Liver (tissue), 9 donors: ENCODE results near the gene IL17RB. TPM values are rescaled to one million over a fixed set of nuclear protein-coding genes. Genes with fewer than 3 reads are reported as not detected.

Experiments used
- DNase-seq: peaks from one replicate; pipeline ENCODE4 v3.0.0-alpha.2; 2017; ENCODE audit warnings: low spot score
- H3K27ac ChIP-seq, 2 donors: one replicate each; pipeline ENCODE4 v1.7.0; 2013; ENCODE audit warnings: inconsistent platforms in 2 of 2, low read length in 2 of 2, control low read depth in 1 of 2, low read depth in 1 of 2, mild to moderate bottlenecking in 1 of 2
- H3K27me3 ChIP-seq, 4 donors: one replicate each; pipeline versions ENCODE4 v1.6.1 to v1.7.0; 2013; ENCODE audit warnings: low read length in 3 of 4, inconsistent platforms in 1 of 4, mild to moderate bottlenecking in 1 of 4, moderate library complexity in 1 of 4; ENCODE audit not compliant: control insufficient read depth in 4 of 4, insufficient read depth in 4 of 4
- H3K36me3 ChIP-seq, 4 donors: one replicate each; pipeline versions ENCODE4 v1.6.1 to v1.7.0; 2013; ENCODE audit warnings: low read length in 3 of 4, mild to moderate bottlenecking in 3 of 4, low read depth in 1 of 4, moderate library complexity in 1 of 4; ENCODE audit not compliant: control insufficient read depth in 4 of 4, insufficient read depth in 3 of 4
- H3K4me1 ChIP-seq, 4 donors: one replicate each; pipeline versions ENCODE4 v1.6.1 to v1.7.0; 2013; ENCODE audit warnings: low read length in 3 of 4, mild to moderate bottlenecking in 3 of 4, moderate library complexity in 1 of 4; ENCODE audit not compliant: control insufficient read depth in 4 of 4, insufficient read depth in 4 of 4
- H3K4me3 ChIP-seq, 3 donors: one replicate each; pipeline versions ENCODE4 v1.6.1 to v1.7.0; 2013; ENCODE audit warnings: low read length in 3 of 3, control low read depth in 1 of 3, low read depth in 1 of 3, mild to moderate bottlenecking in 1 of 3
- H3K9ac ChIP-seq, 2 donors: one replicate each; pipeline ENCODE4 v1.7.0; 2013; ENCODE audit warnings: low read length in 2 of 2, mild to moderate bottlenecking in 2 of 2, moderate library complexity in 2 of 2, control low read depth in 1 of 2, low read depth in 1 of 2
- H3K9me3 ChIP-seq, 4 donors: one replicate each; pipeline versions ENCODE4 v1.6.1 to v1.7.0; 2013; ENCODE audit warnings: low read length in 3 of 4; ENCODE audit not compliant: control insufficient read depth in 4 of 4
- CTCF ChIP-seq: fragments of 150-350 bp; IDR thresholded peaks from 2 replicates; pipeline ENCODE4 v1.5.1; 2017; ENCODE audit warnings: improper control_type of control experiment, low read depth, low read length; ENCODE audit not compliant: missing input control
- EGR1 ChIP-seq, 2 donors: IDR thresholded peaks; 2 replicates each; pipeline ENCODE4 v1.6.1; 2016 to 2018; ENCODE audit warnings: antibody characterized with exemption in 2 of 2, low read depth in 2 of 2
- GABPA ChIP-seq, 2 donors: IDR thresholded peaks in 1 of 2; conservative IDR thresholded peaks in 1 of 2; 2 replicates each; pipeline ENCODE4 v1.6.1; 2016; ENCODE audit warnings: antibody characterized with exemption in 2 of 2, mild to moderate bottlenecking in 1 of 2, moderate library complexity in 1 of 2
- HNF4A ChIP-seq, 2 donors: conservative IDR thresholded peaks; 2 replicates each; pipeline ENCODE4 v1.6.1; 2016; ENCODE audit warnings: antibody characterized with exemption in 2 of 2, mild to moderate bottlenecking in 2 of 2
- JUND ChIP-seq, 2 donors: IDR thresholded peaks; 2 replicates each; pipeline ENCODE4 v1.6.1; 2016; ENCODE audit warnings: antibody characterized with exemption in 2 of 2
- MAX ChIP-seq: IDR thresholded peaks from 2 replicates; pipeline ENCODE4 v1.6.1; 2016; ENCODE audit warnings: antibody characterized with exemption
- NR2F2 ChIP-seq: IDR thresholded peaks from 2 replicates; pipeline ENCODE4 v1.6.1; 2016; ENCODE audit warnings: antibody characterized with exemption
- RAD21 ChIP-seq, 2 donors: IDR thresholded peaks; 2 replicates each; pipeline ENCODE4 v1.6.1; 2016; ENCODE audit warnings: antibody characterized with exemption in 2 of 2, mild to moderate bottlenecking in 2 of 2
- RXRA ChIP-seq, 2 donors: IDR thresholded peaks; 2 replicates each; pipeline ENCODE4 v1.6.1; 2017 to 2018; ENCODE audit warnings: antibody characterized with exemption in 2 of 2, mild to moderate bottlenecking in 1 of 2
- SP1 ChIP-seq: IDR thresholded peaks from 2 replicates; pipeline ENCODE4 v1.6.1; 2018; ENCODE audit warnings: antibody characterized with exemption, mild to moderate bottlenecking
- TAF1 ChIP-seq: conservative IDR thresholded peaks from 2 replicates; pipeline ENCODE4 v1.6.1; 2016; ENCODE audit warnings: antibody characterized with exemption, mild to moderate bottlenecking
- YY1 ChIP-seq: IDR thresholded peaks from 2 replicates; pipeline ENCODE4 v1.6.1; 2016; ENCODE audit warnings: antibody characterized with exemption, mild to moderate bottlenecking
- WGBS: extraction: QIAGEN DNeasy Blood & Tissue Kit; methylation state at CpG from one replicate; pipeline ENCODE4 v1.1.7; 2013; 5-methylcytosine and 5-hydroxymethylcytosine counted together
- polyA plus RNA-seq, 2 donors: library from polyadenylated mRNA; stranded (reverse) in 1 of 2; unstranded in 1 of 2; fragments of 200-250 nt in 1 of 2; fragments of >200 nt in 1 of 2; fragmentation: Nextera tagmentation in 1 of 2; extraction: Ambion mirVana in 1 of 2; gene quantifications; one replicate each; pipeline versions ENCODE4 v1.2.1 to v1.2.3, GENCODE V29; 2013 to 2015
- total RNA-seq, 2 donors: library from RNA; depleted of rRNA; stranded (reverse); fragments of >200 nt; gene quantifications; one replicate each; pipeline ENCODE4 v1.2.3, GENCODE V29; 2014
- TF ChIP-seq, protein P1 (sequence below): IDR thresholded peaks from 2 replicates; pipeline ENCODE4 v1.6.1; 2016; ENCODE audit warnings: antibody characterized with exemption
- TF ChIP-seq, protein P2 (sequence below): IDR thresholded peaks from 2 replicates; pipeline ENCODE4 v1.6.1; 2016; ENCODE audit warnings: antibody characterized with exemption, mild to moderate bottlenecking
- donor health status: healthy.
- donor health status: healthy.
- donor health status: healthy.
- donor health status: healthy.
- donor health status: healthy.

The IL17RB gene
- total and polyA plus RNA-seq, 4 donors: 11.8 to 21.6 (median 15.8) TPM

GRCh38 chr3:53822331-53822741 is 24.0 kb upstream of the IL17RB start:
- H3K4me3 ChIP-seq: no peak overlapping the region
- peaks cover 0 to 7% (median 0%) of the 10 kb centered on the region in 4 donors for H3K4me1 ChIP-seq
- no peak for TF ChIP-seq SP1
- TF ChIP-seq MAX: no peak
- TF ChIP-seq, protein P1, sequence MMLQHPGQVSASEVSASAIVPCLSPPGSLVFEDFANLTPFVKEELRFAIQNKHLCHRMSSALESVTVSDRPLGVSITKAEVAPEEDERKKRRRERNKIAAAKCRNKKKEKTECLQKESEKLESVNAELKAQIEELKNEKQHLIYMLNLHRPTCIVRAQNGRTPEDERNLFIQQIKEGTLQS: no peak
- TF ChIP-seq EGR1 (IDR thresholded peaks at IDR 0.05; ENCODE audit: low read depth in 2 of 2): no peak
- TF ChIP-seq HNF4A (conservative IDR thresholded peaks at IDR 0.05): no peak
- no peak for TF ChIP-seq RXRA (IDR thresholded peaks at IDR 0.05)
- no peak for TF ChIP-seq CTCF
- no peak for TF ChIP-seq GABPA (IDR thresholded peaks at IDR 0.05 in 1 of 2, conservative IDR thresholded peaks at IDR 0.05 in 1 of 2)
- TF ChIP-seq NR2F2: no peak
- no peak for TF ChIP-seq JUND (IDR thresholded peaks at IDR 0.05)
- no peak for TF ChIP-seq RAD21 (IDR thresholded peaks at IDR 0.05)
- no peak for TF ChIP-seq TAF1
- no peak overlapping the region for H3K27ac ChIP-seq
- peaks cover 10 to 54% (median 34%) of the 10 kb centered on the region in 4 donors for H3K36me3 ChIP-seq
- DNase-seq: no peak
- WGBS: 90% methylated on average over 14 of the region's 14 CpGs
- no peaks in the 10 kb centered on the region for H3K27me3 ChIP-seq
- no peak overlapping the region for H3K9ac ChIP-seq
- H3K9me3 ChIP-seq: no peaks in the 10 kb centered on the region

DNA sequence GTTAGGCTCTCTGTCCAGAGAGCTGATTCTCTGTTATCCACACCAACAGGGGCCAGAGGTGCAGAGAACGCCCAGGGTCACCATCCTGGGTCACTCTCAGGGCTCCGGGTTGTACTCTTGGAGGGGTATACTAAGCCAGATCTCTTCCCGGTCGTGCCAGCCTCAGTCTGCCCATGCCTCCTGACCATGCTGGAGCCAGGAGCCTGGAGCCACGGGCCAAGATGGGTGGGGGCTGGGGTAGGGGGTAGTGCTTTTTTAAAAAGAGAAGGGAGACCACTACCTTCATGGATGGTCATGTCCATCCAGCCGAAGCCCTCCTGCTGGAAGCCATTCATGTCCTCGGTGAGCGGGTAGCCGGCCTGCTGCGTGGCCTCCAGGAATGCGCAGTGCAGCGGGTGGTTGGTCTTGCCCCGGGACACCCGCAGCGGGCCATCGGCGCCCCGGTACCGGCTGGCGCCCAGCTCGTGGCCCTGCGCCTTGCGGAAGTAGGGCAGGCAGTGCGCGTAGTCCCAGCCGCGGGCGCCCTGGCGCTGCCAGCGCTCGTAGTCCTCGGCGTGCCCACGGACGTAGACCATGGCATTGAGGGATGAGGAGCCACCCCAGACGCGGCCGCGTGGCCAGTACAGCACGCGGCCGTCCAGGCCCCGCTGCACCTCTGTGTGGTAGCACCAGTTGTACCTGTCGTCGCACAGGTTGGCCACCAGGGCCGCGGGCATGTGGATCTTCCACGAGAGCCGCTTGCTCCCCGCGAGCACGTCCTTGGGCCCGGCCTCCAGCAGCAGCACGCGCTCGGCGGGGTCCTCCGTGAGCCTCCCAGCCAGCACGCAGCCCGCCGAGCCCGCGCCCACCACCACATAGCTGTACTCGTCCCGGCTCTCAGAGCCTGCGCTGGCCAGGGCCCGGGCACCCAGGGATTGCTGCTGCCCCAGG is 23.1 kb upstream of the IL17RB start:
- H3K4me3 ChIP-seq: no peak overlapping the region
- H3K4me1 ChIP-seq: peaks cover 0 to 7% (median 0%) of the 10 kb centered on the region in 4 donors
- H3K36me3 ChIP-seq: peaks cover 6 to 45% (median 27%) of the 10 kb centered on the region in 4 donors
- no peak for DNase-seq
- no peaks in the 10 kb centered on the region for H3K27me3 ChIP-seq
- 98% methylated on average over 67 of the region's 67 CpGs for WGBS
- H3K27ac ChIP-seq: no peak overlapping the region
- TF ChIP-seq JUND (IDR thresholded peaks at IDR 0.05) (no peak), HNF4A (conservative IDR thresholded peaks at IDR 0.05) (no peak), GABPA (IDR thresholded peaks at IDR 0.05 in 1 of 2, conservative IDR thresholded peaks at IDR 0.05 in 1 of 2) (no peak), YY1 (no peak)
- TF ChIP-seq, protein P2, sequence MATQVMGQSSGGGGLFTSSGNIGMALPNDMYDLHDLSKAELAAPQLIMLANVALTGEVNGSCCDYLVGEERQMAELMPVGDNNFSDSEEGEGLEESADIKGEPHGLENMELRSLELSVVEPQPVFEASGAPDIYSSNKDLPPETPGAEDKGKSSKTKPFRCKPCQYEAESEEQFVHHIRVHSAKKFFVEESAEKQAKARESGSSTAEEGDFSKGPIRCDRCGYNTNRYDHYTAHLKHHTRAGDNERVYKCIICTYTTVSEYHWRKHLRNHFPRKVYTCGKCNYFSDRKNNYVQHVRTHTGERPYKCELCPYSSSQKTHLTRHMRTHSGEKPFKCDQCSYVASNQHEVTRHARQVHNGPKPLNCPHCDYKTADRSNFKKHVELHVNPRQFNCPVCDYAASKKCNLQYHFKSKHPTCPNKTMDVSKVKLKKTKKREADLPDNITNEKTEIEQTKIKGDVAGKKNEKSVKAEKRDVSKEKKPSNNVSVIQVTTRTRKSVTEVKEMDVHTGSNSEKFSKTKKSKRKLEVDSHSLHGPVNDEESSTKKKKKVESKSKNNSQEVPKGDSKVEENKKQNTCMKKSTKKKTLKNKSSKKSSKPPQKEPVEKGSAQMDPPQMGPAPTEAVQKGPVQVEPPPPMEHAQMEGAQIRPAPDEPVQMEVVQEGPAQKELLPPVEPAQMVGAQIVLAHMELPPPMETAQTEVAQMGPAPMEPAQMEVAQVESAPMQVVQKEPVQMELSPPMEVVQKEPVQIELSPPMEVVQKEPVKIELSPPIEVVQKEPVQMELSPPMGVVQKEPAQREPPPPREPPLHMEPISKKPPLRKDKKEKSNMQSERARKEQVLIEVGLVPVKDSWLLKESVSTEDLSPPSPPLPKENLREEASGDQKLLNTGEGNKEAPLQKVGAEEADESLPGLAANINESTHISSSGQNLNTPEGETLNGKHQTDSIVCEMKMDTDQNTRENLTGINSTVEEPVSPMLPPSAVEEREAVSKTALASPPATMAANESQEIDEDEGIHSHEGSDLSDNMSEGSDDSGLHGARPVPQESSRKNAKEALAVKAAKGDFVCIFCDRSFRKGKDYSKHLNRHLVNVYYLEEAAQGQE: no peak
- H3K9ac ChIP-seq: no peak overlapping the region
- no peaks in the 10 kb centered on the region for H3K9me3 ChIP-seq
